Skeletal muscle tissue (tissue), 4 donors: ENCODE results near the gene RFT1. TPM values are rescaled to one million over a fixed set of nuclear protein-coding genes. Genes with fewer than 3 reads are reported as not detected.
"Not testable (repeated sequence)": the region's sequence is repeated elsewhere in the genome, so short reads cannot be mapped to it uniquely, and the experiment has no call there.

ENCODE experiments used
- H3K27ac ChIP-seq: one replicate; pipeline ENCODE4 v1.7.0; 2013; ENCODE audit warnings: mild to moderate bottlenecking, low read depth, low read length, inconsistent platforms
- H3K27me3 ChIP-seq, 3 donors: one replicate each; pipeline ENCODE4 v1.7.0; 2013; ENCODE audit warnings: low read length in 3 of 3; ENCODE audit not compliant: control insufficient read depth in 3 of 3, insufficient read depth in 3 of 3
- H3K36me3 ChIP-seq, 3 donors: one replicate each; pipeline ENCODE4 v1.7.0; 2013; ENCODE audit warnings: low read length in 3 of 3; ENCODE audit not compliant: control insufficient read depth in 3 of 3, insufficient read depth in 3 of 3
- H3K4me1 ChIP-seq, 3 donors: one replicate each; pipeline ENCODE4 v1.7.0; 2013; ENCODE audit warnings: low read length in 3 of 3, mild to moderate bottlenecking in 3 of 3; ENCODE audit not compliant: control insufficient read depth in 3 of 3, insufficient read depth in 3 of 3
- H3K4me3 ChIP-seq, 3 donors: one replicate each; pipeline ENCODE4 v1.7.0; 2013; ENCODE audit warnings: low read length in 3 of 3
- H3K9ac ChIP-seq, 3 donors: one replicate each; pipeline ENCODE4 v1.7.0; 2013; ENCODE audit warnings: low read length in 3 of 3, mild to moderate bottlenecking in 3 of 3, moderate library complexity in 2 of 3, low read depth in 1 of 3
- H3K9me3 ChIP-seq, 3 donors: one replicate each; pipeline ENCODE4 v1.7.0; 2013; ENCODE audit warnings: low read length in 3 of 3; ENCODE audit not compliant: control insufficient read depth in 3 of 3
- total RNA-seq: library from RNA; depleted of rRNA; stranded (reverse); fragments of >200 nt; gene quantifications from one replicate; pipeline ENCODE4 v1.2.3, GENCODE V29; 2014
- donor health status: Osteomylitis.

RFT1 gene
- total RNA-seq, 1 donor from 2014 or later: 8.4 TPM

DNA sequence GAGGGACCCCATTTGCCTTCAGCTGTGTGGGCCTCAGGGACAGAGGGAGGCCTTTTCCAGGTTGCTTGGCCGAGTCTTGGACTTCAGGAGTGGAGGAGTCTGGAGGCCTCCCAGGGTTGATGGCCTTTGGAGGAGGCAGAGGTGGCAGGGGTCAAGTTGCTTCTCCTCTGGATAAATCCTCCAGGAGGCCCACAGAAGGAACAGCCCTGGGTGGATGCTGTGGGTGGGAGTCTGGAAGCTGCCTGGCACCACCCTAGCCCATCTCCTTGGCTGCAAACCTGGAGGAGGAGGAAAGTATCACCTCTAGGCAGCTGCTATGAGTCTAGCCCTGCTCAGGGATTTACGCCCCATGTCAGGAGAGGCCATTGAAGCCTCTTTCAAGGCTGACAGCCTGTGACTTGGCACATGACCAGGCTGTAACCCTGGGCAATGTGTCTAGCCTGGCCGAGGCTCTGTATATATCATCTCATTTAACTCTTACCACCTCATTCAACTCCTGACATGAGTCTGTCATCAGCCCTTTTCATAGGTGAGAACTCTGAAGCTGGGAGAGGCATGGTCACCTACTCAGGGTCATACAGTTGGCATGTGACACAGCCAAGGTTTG, 27.8 kb upstream of the RFT1 start:
- Histone ChIP-seq H3K27me3 (peaks cover 0 to 5% (median 2%) of the 10 kb centered on the region in 3 donors), H3K4me1 (peaks cover 38 to 66% (median 56%) of the 10 kb centered on the region in 3 donors), H3K9ac (no peak overlapping the region), H3K4me3 (no peak overlapping the region), H3K27ac (no peak overlapping the region), H3K9me3 (no peaks in the 10 kb centered on the region), H3K36me3 (no peaks in the 10 kb centered on the region)

DNA sequence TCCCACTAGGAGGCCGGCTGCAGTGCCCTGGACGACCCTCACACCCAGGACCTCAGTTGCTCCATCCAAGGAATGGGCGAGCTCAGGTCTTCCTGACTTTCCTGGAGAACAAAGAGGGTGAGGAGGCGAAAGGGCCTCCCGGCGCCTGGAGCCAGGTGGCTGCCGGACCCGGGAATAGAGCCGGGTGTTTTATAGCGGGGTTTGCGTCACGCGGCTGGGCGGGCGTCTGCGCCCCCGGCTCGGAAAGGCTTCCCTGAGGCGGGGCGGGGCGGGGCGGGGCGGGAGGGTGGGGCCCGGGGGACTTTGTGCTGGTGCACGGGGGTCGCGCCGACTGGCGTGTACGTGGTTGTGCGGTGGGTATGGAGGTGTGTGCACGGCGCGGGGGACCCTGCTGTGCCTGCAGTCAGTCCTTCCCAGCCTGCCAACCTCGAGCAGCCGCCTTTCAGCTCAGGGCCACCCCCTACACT, 26.2 kb upstream of the RFT1 start:
- Histone ChIP-seq H3K4me3 (no peak overlapping the region), H3K9me3 (no peaks in the 10 kb centered on the region), H3K9ac (no peak overlapping the region), H3K27ac (no peak overlapping the region), H3K27me3 (peaks cover 0 to 5% (median 2%) of the 10 kb centered on the region in 3 donors), H3K4me1 (peaks cover 38 to 60% (median 56%) of the 10 kb centered on the region in 3 donors), H3K36me3 (no peaks in the 10 kb centered on the region)

DNA sequence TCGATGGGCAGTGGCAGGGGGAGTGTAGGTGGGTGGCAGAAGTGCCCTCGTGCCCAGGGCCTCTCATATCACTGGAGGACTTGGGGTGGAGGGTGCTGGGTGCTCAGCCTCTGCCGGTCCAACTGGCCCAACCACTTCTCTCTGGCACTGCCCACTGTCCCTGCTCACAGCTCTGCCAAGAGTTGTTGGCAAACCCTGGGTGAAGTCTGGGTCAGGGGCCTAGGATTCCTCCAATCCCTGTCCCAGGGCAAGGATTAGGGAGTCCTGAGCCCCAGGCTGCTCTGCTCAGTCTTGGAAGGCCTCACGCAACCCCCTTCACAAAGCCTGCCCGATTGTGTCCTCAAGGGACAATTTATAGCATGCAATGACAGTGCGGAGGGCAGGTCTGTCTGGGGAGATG, 25.5 kb upstream of the RFT1 start:
- Histone ChIP-seq H3K9me3 (no peaks in the 10 kb centered on the region), H3K36me3 (no peaks in the 10 kb centered on the region), H3K4me1 (peaks cover 38 to 61% (median 57%) of the 10 kb centered on the region in 3 donors), H3K27ac (no peak overlapping the region), H3K27me3 (peaks cover 0 to 5% (median 2%) of the 10 kb centered on the region in 3 donors), H3K4me3 (no peak overlapping the region), H3K9ac (peak overlapping the region in 1 of 3 donors; percentile 14)

DNA sequence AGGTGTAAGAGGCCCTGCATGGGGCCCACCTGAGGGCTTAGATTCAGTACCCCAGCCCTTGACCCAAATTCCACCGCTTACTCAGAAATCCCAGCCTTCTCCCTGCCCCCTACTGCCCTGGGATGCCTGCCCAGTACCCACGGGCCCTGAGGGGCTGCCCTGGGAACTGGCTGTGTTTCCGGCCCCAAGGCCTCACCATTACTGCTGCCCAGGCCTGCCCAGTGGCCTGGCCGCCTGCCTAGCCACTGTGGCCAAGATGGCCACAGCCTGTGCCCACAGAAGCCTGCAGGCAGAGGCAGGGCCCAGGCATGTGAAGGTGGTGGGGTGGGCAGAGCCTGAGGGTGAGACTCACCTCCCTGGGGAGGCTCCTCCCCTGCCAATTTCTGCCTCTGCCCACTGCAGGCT, 24.6 kb upstream of the RFT1 start:
- Histone ChIP-seq H3K4me1 (peaks cover 38 to 63% (median 58%) of the 10 kb centered on the region in 3 donors), H3K27ac (no peak overlapping the region), H3K4me3 (no peak overlapping the region), H3K36me3 (no peaks in the 10 kb centered on the region), H3K27me3 (peaks cover 0 to 5% (median 2%) of the 10 kb centered on the region in 3 donors), H3K9ac (no peak overlapping the region), H3K9me3 (no peaks in the 10 kb centered on the region)

DNA sequence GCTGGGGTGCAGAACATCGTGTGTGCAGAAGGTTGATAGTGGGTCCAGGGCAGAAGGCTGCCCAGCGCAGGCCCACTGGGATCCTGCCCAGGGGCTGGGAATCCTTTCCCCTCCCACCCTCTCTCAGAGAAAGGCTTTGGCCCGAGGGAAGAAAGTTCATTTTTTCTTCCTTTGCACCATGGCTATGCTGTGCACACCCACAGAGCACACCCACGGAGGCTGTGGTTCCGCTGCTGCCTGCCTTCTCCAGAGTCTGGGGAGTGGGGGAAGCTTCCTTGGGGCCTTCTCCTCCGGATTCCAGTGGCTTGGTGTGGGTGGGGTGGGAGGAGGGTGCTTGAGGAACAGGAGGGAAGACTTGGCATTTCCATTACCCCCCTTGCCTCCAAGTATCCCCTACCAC, 23.7 kb upstream of the RFT1 start:
- Histone ChIP-seq H3K4me1 (peaks cover 33 to 57% (median 56%) of the 10 kb centered on the region in 3 donors), H3K4me3 (no peak overlapping the region), H3K9me3 (no peaks in the 10 kb centered on the region), H3K27me3 (peaks cover 0 to 5% (median 2%) of the 10 kb centered on the region in 3 donors), H3K27ac (no peak overlapping the region), H3K9ac (peak overlapping the region in 2 of 3 donors; percentile 33 to 43), H3K36me3 (no peaks in the 10 kb centered on the region)

DNA sequence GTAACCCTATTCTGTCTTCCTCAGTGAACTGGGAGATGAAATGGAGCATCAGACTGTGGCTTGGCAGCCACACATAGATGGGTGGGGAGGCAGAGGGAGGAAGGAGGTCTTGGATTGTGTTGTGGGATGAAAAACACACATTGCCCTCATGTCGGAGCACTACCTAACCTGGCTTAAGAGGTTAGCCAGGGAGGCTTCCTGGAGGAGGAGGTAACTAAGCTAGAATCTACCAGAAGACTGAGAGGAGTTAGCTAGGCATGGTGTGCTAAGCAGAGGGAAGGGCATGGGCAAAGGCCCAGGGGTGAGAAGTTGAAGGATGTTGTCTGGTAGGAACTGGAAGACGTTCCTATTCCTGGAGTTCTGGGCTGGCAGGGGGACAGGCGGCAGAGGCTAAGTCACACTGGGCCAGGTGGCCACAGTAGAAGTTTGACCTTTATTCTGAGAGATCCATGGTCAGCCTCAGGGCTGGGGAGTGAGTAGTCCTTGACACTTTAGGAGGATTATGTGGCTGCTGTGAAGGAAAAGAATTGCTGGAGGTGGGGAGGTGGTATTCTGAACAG, 23.1 kb upstream of the RFT1 start:
- peak overlapping the region in 1 of 3 donors; percentile 33 for H3K9ac ChIP-seq
- peaks cover 0 to 5% (median 2%) of the 10 kb centered on the region in 3 donors for H3K27me3 ChIP-seq
- H3K27ac ChIP-seq: no peak overlapping the region
- peaks cover 29 to 55% (median 51%) of the 10 kb centered on the region in 3 donors for H3K4me1 ChIP-seq
- H3K36me3 ChIP-seq: no peaks in the 10 kb centered on the region
- no peaks in the 10 kb centered on the region for H3K9me3 ChIP-seq
- no peak overlapping the region for H3K4me3 ChIP-seq

DNA sequence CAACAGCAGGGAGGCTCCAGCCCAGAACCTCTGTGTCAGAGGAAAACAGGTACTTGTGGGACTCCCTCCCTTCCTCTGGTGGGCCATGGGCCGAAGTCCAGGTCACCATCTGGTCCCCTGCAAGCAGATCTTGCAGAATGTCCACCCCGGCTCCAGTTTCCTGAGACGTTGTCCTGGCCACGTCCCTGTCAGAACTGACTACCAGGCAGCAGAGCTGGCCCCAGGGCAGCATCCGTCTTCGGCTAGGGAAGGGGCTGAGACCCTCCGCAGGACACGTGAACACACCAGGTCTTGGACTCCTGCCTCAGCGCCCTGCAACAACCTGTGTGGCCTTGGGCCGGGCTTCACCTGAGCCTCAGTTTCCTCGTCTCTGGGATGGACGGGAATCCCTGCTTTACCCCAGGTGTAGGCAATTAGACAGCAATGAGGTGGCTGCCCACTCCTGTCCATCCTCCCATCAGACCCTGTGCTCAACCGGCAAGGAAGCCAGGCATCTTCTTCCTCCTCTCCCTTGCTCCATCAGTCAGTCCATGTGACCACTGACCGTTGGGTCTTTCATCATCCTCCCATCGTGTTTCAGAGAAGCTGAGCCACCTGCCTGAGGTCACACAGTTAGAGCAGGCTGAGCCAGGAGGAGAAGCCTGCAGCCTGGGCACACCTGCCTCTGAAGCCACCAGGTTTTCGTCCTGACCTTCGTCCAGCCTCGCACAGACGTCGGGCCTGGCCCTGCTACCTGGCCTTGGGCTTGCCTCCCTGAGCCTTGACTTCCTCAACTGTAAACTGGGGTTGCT, 21.8 kb upstream of the RFT1 start:
- peaks cover 41 to 64% (median 56%) of the 10 kb centered on the region in 3 donors for H3K4me1 ChIP-seq
- H3K27ac ChIP-seq: no peak overlapping the region
- H3K9me3 ChIP-seq: no peaks in the 10 kb centered on the region
- no peak overlapping the region for H3K4me3 ChIP-seq
- no peak overlapping the region for H3K9ac ChIP-seq
- H3K36me3 ChIP-seq: no peaks in the 10 kb centered on the region
- H3K27me3 ChIP-seq: peaks cover 0 to 5% (median 2%) of the 10 kb centered on the region in 3 donors

DNA sequence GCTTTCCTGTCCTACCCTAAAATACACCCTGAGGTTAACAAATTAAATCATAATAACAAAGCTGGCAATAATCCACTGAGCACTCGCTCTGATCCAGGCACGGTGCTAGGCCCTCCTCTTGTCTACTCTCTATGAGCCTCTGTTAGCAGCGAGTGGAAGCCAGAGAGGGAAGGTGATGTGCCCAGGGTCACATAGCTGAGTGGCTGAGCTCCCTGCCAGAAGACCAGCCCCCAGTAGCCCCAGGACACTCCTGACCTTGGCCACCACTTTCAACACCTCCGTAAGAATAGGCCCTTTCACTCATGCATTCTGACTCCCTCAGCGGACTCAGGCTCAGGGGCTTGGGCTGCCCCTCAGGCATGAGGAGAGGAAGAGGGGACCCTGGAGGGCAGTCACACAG, 21.2 kb upstream of the RFT1 start:
- Histone ChIP-seq H3K9me3 (no peaks in the 10 kb centered on the region), H3K27me3 (peaks cover 0 to 5% (median 2%) of the 10 kb centered on the region in 3 donors), H3K4me1 (peaks cover 44 to 67% (median 61%) of the 10 kb centered on the region in 3 donors), H3K36me3 (no peaks in the 10 kb centered on the region), H3K27ac (no peak overlapping the region), H3K4me3 (no peak overlapping the region), H3K9ac (no peak overlapping the region)

DNA sequence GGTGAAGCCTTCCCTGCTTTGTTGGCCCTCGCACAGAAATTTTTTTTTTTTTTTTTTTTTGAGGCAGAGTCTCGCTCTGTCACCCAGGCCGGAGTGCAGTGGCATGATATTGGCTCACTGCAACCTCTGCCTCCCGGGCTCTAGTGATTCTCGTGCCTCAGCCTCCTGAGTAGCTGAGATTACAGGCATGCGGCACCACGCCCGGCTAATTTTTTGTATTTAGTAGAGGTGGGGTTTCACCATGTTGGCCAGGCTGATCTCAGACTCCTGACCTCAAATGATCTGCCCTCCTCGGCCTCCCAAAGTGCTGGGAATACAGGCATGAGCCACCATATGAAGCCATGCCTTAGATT, 20.8 kb upstream of the RFT1 start:
- H3K9me3 ChIP-seq, H3K36me3 ChIP-seq, H3K9ac ChIP-seq, H3K4me3 ChIP-seq, H3K27me3 ChIP-seq, H3K27ac ChIP-seq: not testable (repeated sequence)
- H3K4me1 ChIP-seq: peaks cover 41 to 67% (median 62%) of the 10 kb centered on the region in 3 donors
